H9 (cell line): ENCODE data around the gene FAM78B. TPM values are rescaled to one million over a fixed set of nuclear protein-coding genes. Genes with fewer than 3 reads are reported as not detected.

Experiments used
- DNase-seq: peaks from one replicate; pipeline ENCODE4 v3.0.0-alpha.2; 2017
- H2AFZ ChIP-seq: one replicate; pipeline ENCODE4 v1.6.1; 2013; ENCODE audit warnings: mild to moderate bottlenecking, low read length, control low read depth, moderate library complexity
- H2AK5ac ChIP-seq: 2 replicates; pipeline ENCODE4 v1.6.1; 2013; ENCODE audit warnings: low read length, control low read depth, mixed read lengths; ENCODE audit not compliant: insufficient read length
- H2BK120ac ChIP-seq: one replicate; pipeline ENCODE4 v1.6.1; 2013; ENCODE audit warnings: low read depth, mild to moderate bottlenecking, low read length, control low read depth, inconsistent platforms; ENCODE audit not compliant: poor library complexity, severe bottlenecking
- H2BK12ac ChIP-seq: 2 replicates; pipeline ENCODE4 v1.6.1; 2013; ENCODE audit warnings: low read length, control low read depth, mixed read lengths, low read depth; ENCODE audit not compliant: insufficient read length
- H2BK15ac ChIP-seq: 2 replicates; pipeline ENCODE4 v1.6.1; 2013; ENCODE audit warnings: low read depth, low read length, control low read depth
- H2BK20ac ChIP-seq: one replicate; pipeline ENCODE4 v1.6.1; 2013; ENCODE audit warnings: low read depth, mild to moderate bottlenecking, low read length, control low read depth, inconsistent platforms; ENCODE audit not compliant: poor library complexity, severe bottlenecking
- H2BK5ac ChIP-seq: 2 replicates; pipeline ENCODE4 v1.6.1; 2013; ENCODE audit warnings: low read length, control low read depth, mixed read lengths; ENCODE audit not compliant: insufficient read length
- H3K14ac ChIP-seq: 2 replicates; pipeline ENCODE4 v1.6.1; 2013; ENCODE audit warnings: low read length, control low read depth; ENCODE audit not compliant: insufficient read depth
- H3K18ac ChIP-seq: 2 replicates; pipeline ENCODE4 v1.6.1; 2013; ENCODE audit warnings: low read depth, mild to moderate bottlenecking, mixed read lengths, low read length, control low read depth; ENCODE audit not compliant: insufficient read length
- H3K23ac ChIP-seq: 2 replicates; pipeline ENCODE4 v1.6.1; 2013; ENCODE audit warnings: low read length, control low read depth, mixed read lengths, low read depth; ENCODE audit not compliant: insufficient read length
- H3K23me2 ChIP-seq: 2 replicates; pipeline ENCODE4 v1.6.1; 2013; ENCODE audit warnings: low read depth, mild to moderate bottlenecking, mixed read lengths, low read length, control low read depth; ENCODE audit not compliant: insufficient read length, poor library complexity, severe bottlenecking
- H3K27ac ChIP-seq: 2 replicates; pipeline ENCODE4 v1.5.1; 2013; ENCODE audit warnings: low read length, control low read depth, mixed read lengths, low read depth; ENCODE audit not compliant: insufficient read length
- H3K27me3 ChIP-seq: 2 replicates; pipeline ENCODE4 v1.6.1; 2013; ENCODE audit warnings: low read length, control low read depth, inconsistent platforms; ENCODE audit not compliant: insufficient read depth
- H3K4ac ChIP-seq: 2 replicates; pipeline ENCODE4 v1.6.1; 2013; ENCODE audit warnings: low read depth, mild to moderate bottlenecking, control low read depth, inconsistent platforms, low read length, moderate library complexity
- H3K4me1 ChIP-seq: 2 replicates; pipeline ENCODE4 v1.6.1; 2013; ENCODE audit warnings: low read length, control low read depth, inconsistent platforms; ENCODE audit not compliant: insufficient read depth
- H3K4me2 ChIP-seq: 2 replicates; pipeline ENCODE4 v1.6.1; 2013; ENCODE audit warnings: low read length, control low read depth, mixed read lengths; ENCODE audit not compliant: insufficient read length, insufficient read depth
- H3K56ac ChIP-seq: 2 replicates; pipeline ENCODE4 v1.6.1; 2013; ENCODE audit warnings: low read depth, mild to moderate bottlenecking, mixed read lengths, low read length, control low read depth; ENCODE audit not compliant: insufficient read length
- H3K79me1 ChIP-seq: 2 replicates; pipeline ENCODE4 v1.6.1; 2013; ENCODE audit warnings: low read depth, mild to moderate bottlenecking, moderate library complexity, low read length, control low read depth, inconsistent platforms; ENCODE audit not compliant: insufficient read depth, poor library complexity, severe bottlenecking
- H3K79me2 ChIP-seq: 2 replicates; pipeline ENCODE4 v1.6.1; 2013; ENCODE audit warnings: low read length, control low read depth, inconsistent platforms; ENCODE audit not compliant: insufficient read depth
- H3K9ac ChIP-seq: 2 replicates; pipeline ENCODE4 v1.6.1; 2013; ENCODE audit warnings: low read length, control low read depth, mixed read lengths; ENCODE audit not compliant: insufficient read length; ENCODE audit errors: extremely low read depth
- H3K9me3 ChIP-seq: one replicate; pipeline ENCODE4 v1.6.1; 2013; ENCODE audit warnings: low read depth, low read length, inconsistent platforms; ENCODE audit not compliant: control insufficient read depth
- H3T11ph ChIP-seq: one replicate; pipeline ENCODE4 v1.6.1; 2013; ENCODE audit warnings: mild to moderate bottlenecking, low read length, control low read depth, inconsistent platforms
- H4K20me1 ChIP-seq: one replicate; pipeline ENCODE4 v1.6.1; 2013; ENCODE audit not compliant: control insufficient read depth, insufficient read length, insufficient read depth
- H4K5ac ChIP-seq: 2 replicates; pipeline ENCODE4 v1.6.1; 2013; ENCODE audit warnings: low read depth, mild to moderate bottlenecking, mixed read lengths, low read length, control low read depth; ENCODE audit not compliant: insufficient read length
- H4K8ac ChIP-seq: replicated peaks from 2 replicates; pipeline ENCODE4 v1.6.1; 2013; ENCODE audit warnings: low read length, control low read depth, mixed read lengths, low read depth; ENCODE audit not compliant: insufficient read length
- H4K91ac ChIP-seq: 2 replicates; pipeline ENCODE4 v1.6.1; 2013; ENCODE audit warnings: low read depth, mild to moderate bottlenecking, moderate library complexity, mixed read lengths, low read length, control low read depth; ENCODE audit not compliant: insufficient read length
- H3K27ac Mint-ChIP-seq, 3 experiments: 2 replicates in 2 of 3; 3 replicates in 1 of 3; pipeline ENCODE4 v1.8.0; 2020 to 2021; ENCODE audit warnings: mixed read lengths in 3 of 3, mild to moderate bottlenecking in 1 of 3, moderate library complexity in 1 of 3
- H3K27me3 Mint-ChIP-seq: 2 replicates; pipeline ENCODE4 v1.8.0; 2021; ENCODE audit warnings: low read depth, mild to moderate bottlenecking, moderate library complexity, mixed read lengths
- H3K36me3 Mint-ChIP-seq, 3 experiments: 2 replicates in 2 of 3; 3 replicates in 1 of 3; pipeline ENCODE4 v1.8.0; 2020 to 2021; ENCODE audit warnings: low read depth in 3 of 3, mixed read lengths in 3 of 3; ENCODE audit not compliant: insufficient read depth in 1 of 3
- H3K4me1 Mint-ChIP-seq, 2 experiments: 2 replicates each; pipeline ENCODE4 v1.8.0; 2020; ENCODE audit warnings: mixed read lengths in 2 of 2
- H3K4me3 Mint-ChIP-seq, 2 experiments: 2 replicates in 1 of 2; 3 replicates in 1 of 2; pipeline ENCODE4 v1.8.0; 2020 to 2021; ENCODE audit warnings: mild to moderate bottlenecking in 2 of 2, mixed read lengths in 2 of 2, moderate library complexity in 1 of 2
- H3K9me3 Mint-ChIP-seq, 2 experiments: 2 replicates in 1 of 2; 3 replicates in 1 of 2; pipeline ENCODE4 v1.8.0; 2020; ENCODE audit warnings: mild to moderate bottlenecking in 2 of 2, mixed read lengths in 2 of 2, moderate library complexity in 1 of 2
- CTCF ChIP-seq: fragments of 200-600 bp; sonication (generic); conservative IDR thresholded peaks from 3 replicates; pipeline ENCODE4 v1.8.0; 2021; ENCODE audit warnings: antibody characterized with exemption, mild to moderate bottlenecking
- total RNA-seq: library from RNA; stranded (reverse); gene quantifications from 2 replicates; pipeline ENCODE4 v1.2.1, GENCODE V29; 2021

FAM78B gene
- total RNA-seq, 1 experiment from 2014 or later, result 2.3 TPM

GRCh38 chr1:166175032-166175431, 8.2 kb upstream of the FAM78B start:
- Mint-ChIP-seq H3K27ac (no peak overlapping the region), H3K9me3 (no peaks in the 10 kb centered on the region; a peak in 1 of 5 replicates), H3K4me1 (peaks cover 10% of the 10 kb centered on the region in 2 experiments), H3K36me3 (no peaks in the 10 kb centered on the region), H3K27me3 (peaks cover 7% of the 10 kb centered on the region), H3K4me3 (no peak overlapping the region)
- H3T11ph ChIP-seq, result no peak overlapping the region
- no peak overlapping the region for H3K27ac ChIP-seq
- H3K79me2 ChIP-seq, result no peaks in the 10 kb centered on the region
- H2BK5ac ChIP-seq, result no peak overlapping the region
- H3K9ac ChIP-seq, result no peak overlapping the region
- no peak overlapping the region for H3K18ac ChIP-seq
- H3K4me2 ChIP-seq, result no peak overlapping the region
- no peaks in the 10 kb centered on the region for H3K27me3 ChIP-seq
- no peaks in the 10 kb centered on the region for H3K23me2 ChIP-seq
- no peak for DNase-seq
- no peak overlapping the region for H3K4ac ChIP-seq
- H2BK15ac ChIP-seq, result no peak overlapping the region
- peaks cover 5% of the 10 kb centered on the region for H3K4me1 ChIP-seq
- H3K9me3 ChIP-seq, result no peaks in the 10 kb centered on the region
- no peak overlapping the region for H4K8ac ChIP-seq
- no peak overlapping the region for H3K23ac ChIP-seq
- no peaks in the 10 kb centered on the region for H4K20me1 ChIP-seq
- H2AFZ ChIP-seq, result no peak overlapping the region
- H2BK20ac ChIP-seq, result peak overlapping the region; percentile 66
- H2BK120ac ChIP-seq, result no peak overlapping the region
- H4K5ac ChIP-seq, result no peak overlapping the region
- no peak overlapping the region for H2AK5ac ChIP-seq
- TF ChIP-seq CTCF, result 0 out of 3 replicates have a peak, but pooled peaks have one; percentile 0
- no peak overlapping the region for H3K14ac ChIP-seq
- H2BK12ac ChIP-seq, result no peak overlapping the region
- no peak overlapping the region for H4K91ac ChIP-seq
- H3K56ac ChIP-seq, result no peak overlapping the region
- no peaks in the 10 kb centered on the region for H3K79me1 ChIP-seq
